Measurements from ENCODE around the gene PLVAP.

DNA sequence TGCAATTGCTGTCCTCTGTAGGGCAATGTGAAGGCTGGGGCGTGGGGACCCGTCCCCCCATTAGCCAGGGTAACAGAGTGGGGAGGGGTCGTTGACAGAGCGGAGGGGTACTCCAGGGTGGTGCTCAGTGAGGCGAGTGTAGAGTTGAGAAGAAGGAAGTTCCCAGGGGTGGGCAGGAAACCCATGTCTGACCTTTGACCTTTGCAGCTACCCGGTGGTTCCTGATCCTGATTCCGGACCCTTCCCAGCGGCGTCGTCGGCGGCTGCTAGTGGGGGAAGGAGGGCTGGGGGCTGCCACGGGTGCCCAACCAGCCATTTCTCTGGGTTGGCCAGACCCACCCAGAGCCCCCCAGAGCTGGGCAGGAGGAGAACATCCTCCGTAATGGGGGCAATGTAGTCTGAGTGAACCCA lies 2.1 kb upstream of the PLVAP start:
- no peak for TF ChIP-seq POLR2AphosphoS5 (IDR thresholded peaks at IDR 0.05; ENCODE audit: insufficient read depth, low read depth, low read length)
- TF ChIP-seq, protein P1, sequence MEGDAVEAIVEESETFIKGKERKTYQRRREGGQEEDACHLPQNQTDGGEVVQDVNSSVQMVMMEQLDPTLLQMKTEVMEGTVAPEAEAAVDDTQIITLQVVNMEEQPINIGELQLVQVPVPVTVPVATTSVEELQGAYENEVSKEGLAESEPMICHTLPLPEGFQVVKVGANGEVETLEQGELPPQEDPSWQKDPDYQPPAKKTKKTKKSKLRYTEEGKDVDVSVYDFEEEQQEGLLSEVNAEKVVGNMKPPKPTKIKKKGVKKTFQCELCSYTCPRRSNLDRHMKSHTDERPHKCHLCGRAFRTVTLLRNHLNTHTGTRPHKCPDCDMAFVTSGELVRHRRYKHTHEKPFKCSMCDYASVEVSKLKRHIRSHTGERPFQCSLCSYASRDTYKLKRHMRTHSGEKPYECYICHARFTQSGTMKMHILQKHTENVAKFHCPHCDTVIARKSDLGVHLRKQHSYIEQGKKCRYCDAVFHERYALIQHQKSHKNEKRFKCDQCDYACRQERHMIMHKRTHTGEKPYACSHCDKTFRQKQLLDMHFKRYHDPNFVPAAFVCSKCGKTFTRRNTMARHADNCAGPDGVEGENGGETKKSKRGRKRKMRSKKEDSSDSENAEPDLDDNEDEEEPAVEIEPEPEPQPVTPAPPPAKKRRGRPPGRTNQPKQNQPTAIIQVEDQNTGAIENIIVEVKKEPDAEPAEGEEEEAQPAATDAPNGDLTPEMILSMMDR (IDR thresholded peaks at IDR 0.05; ENCODE audit: extremely low read depth in 1 of 2, insufficient read depth in 1 of 2, low read depth in 1 of 2, low read length in 2 of 2), result no peak
- no peak for TF ChIP-seq POLR2A (IDR thresholded peaks at IDR 0.05; ENCODE audit: low read depth, low read length)
- TF ChIP-seq EZH2 (IDR thresholded peaks at IDR 0.05; ENCODE audit: borderline replicate concordance, low read depth, low read length, severe bottlenecking), result no peak
- TF ChIP-seq, protein P2, sequence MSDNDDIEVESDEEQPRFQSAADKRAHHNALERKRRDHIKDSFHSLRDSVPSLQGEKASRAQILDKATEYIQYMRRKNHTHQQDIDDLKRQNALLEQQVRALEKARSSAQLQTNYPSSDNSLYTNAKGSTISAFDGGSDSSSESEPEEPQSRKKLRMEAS (IDR thresholded peaks at IDR 0.05; ENCODE audit: insufficient read depth, insufficient read length), result no peak
- TF ChIP-seq MYC (IDR thresholded peaks at IDR 0.05; ENCODE audit: low read depth, low read length), result no peak
- TF ChIP-seq JUN (IDR thresholded peaks at IDR 0.05; ENCODE audit: borderline replicate concordance, insufficient read depth, insufficient read length, low read depth), result no peak
- no peak for TF ChIP-seq FOS (IDR thresholded peaks at IDR 0.05; ENCODE audit: borderline replicate concordance, insufficient read depth, low read length)
- no peak for TF ChIP-seq GATA2 (IDR thresholded peaks at IDR 0.05; ENCODE audit: insufficient read depth, insufficient read length, low read depth, low read length)

Data from endothelial cell of umbilical vein (primary cell).